Measurements from ENCODE around the gene PBX4.

PBX4 gene

GRCh38 chr19:19587771-19588170 lies 30.7 kb downstream of the PBX4 start:
- DNase-seq = no peak

- no peak for DNase-seq
Observed at GRCh38 chr19:19584356-19584755, 34.1 kb downstream of the PBX4 start.

GRCh38 chr19:19582471-19582870 lies 36.0 kb downstream of the PBX4 start:
- DNase-seq = no peak

GRCh38 chr19:19581391-19581790 lies 37.1 kb downstream of the PBX4 start:
- DNase-seq = no peak

GRCh38 chr19:19580418-19580817 lies 38.1 kb downstream of the PBX4 start:
- DNase-seq = no peak

- DNase-seq = no peak
Observed at GRCh38 chr19:19579533-19580361, 38.7 kb downstream of the PBX4 start.

- DNase-seq = no peak
Observed at GRCh38 chr19:19578252-19578651, 40.2 kb downstream of the PBX4 start.

GRCh38 chr19:19575411-19575810 lies 43.1 kb downstream of the PBX4 start:
- no peak for DNase-seq

- DNase-seq = no peak
Observed at GRCh38 chr19:19571071-19571786, 47.3 kb downstream of the PBX4 start.

GRCh38 chr19:19570571-19570970 lies 47.9 kb downstream of the PBX4 start:
- DNase-seq = no peak

- DNase-seq = no peak
Observed at GRCh38 chr19:19568802-19569756, 49.4 kb downstream of the PBX4 start.

GRCh38 chr19:19567391-19567790 lies 51.1 kb downstream of the PBX4 start:
- DNase-seq = no peak

- no peak for DNase-seq
Observed at GRCh38 chr19:19566306-19566705, 52.2 kb downstream of the PBX4 start.

GRCh38 chr19:19563348-19563848 lies 55.1 kb downstream of the PBX4 start:
- no peak for DNase-seq

GRCh38 chr19:19562665-19563347 lies 55.7 kb downstream of the PBX4 start:
- DNase-seq = no peak

GRCh38 chr19:19561946-19562664 lies 56.4 kb downstream of the PBX4 start:
- DNase-seq = no peak

- DNase-seq = no peak
Observed at GRCh38 chr19:19559931-19560330, 58.6 kb downstream of the PBX4 start.

- DNase-seq = no peak
Observed at GRCh38 chr19:19558636-19559035, 59.9 kb downstream of the PBX4 start.

GRCh38 chr19:19558055-19558454 lies 60.4 kb downstream of the PBX4 start:
- DNase-seq = no peak

- DNase-seq = peak; percentile 31
Observed at GRCh38 chr19:19554074-19555023, 64.1 kb downstream of the PBX4 start.
